ENCODE data around the gene TNS1.

DNA sequence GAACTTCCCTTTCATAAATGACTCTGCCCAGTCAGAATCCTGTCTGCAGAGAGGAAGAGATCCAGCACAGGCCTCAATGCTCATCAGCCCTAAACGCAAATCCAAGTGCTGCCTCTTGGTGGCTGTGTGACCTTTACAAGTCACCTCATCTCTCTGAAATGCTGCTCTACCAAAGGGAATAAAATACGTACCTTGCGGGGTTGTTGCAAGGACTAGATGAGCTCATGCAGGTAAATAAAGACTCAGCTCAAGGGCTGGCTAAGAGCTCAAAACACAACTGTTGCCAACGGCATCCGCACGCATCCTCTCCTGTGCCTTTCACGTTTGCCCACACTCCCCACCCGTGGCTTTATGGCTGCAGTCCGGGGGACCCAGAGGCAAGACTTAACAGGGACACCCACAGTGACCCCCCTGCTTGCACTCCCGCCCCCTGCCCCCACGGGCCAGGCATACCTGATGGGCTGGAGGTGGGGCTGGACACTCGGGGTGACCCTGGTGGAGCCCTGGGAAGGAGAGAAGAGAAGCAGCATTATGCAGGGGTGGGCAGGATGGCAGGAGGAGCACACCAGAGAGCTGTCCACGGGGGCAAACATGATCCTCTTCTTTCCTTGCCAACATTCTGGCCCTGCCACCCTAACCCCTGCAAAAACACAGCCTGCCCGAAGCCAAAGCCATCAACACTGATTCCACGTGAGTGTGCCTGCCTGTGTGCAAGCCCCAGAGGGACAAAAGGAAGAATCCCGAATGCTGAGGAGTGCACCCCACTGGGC, 102.6 kb downstream of the TNS1 start:
- TF ChIP-seq, protein P1, sequence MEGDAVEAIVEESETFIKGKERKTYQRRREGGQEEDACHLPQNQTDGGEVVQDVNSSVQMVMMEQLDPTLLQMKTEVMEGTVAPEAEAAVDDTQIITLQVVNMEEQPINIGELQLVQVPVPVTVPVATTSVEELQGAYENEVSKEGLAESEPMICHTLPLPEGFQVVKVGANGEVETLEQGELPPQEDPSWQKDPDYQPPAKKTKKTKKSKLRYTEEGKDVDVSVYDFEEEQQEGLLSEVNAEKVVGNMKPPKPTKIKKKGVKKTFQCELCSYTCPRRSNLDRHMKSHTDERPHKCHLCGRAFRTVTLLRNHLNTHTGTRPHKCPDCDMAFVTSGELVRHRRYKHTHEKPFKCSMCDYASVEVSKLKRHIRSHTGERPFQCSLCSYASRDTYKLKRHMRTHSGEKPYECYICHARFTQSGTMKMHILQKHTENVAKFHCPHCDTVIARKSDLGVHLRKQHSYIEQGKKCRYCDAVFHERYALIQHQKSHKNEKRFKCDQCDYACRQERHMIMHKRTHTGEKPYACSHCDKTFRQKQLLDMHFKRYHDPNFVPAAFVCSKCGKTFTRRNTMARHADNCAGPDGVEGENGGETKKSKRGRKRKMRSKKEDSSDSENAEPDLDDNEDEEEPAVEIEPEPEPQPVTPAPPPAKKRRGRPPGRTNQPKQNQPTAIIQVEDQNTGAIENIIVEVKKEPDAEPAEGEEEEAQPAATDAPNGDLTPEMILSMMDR (IDR thresholded peaks at IDR 0.05), result no peak
- TF ChIP-seq EZH2phosphoT487 (IDR thresholded peaks at IDR 0.05), result no peak
